Gastroesophageal sphincter (tissue), 3 donors: ENCODE measurements around the gene CFAP46.
"Not testable (repeated sequence)": the region's sequence is repeated elsewhere in the genome, so short reads cannot be mapped to it uniquely, and the experiment has no call there.

Experiments
- EP300 ChIP-seq: sonication (generic); formaldehyde crosslinking; IDR thresholded peaks from one replicate; pipeline ENCODE4 v1.6.1; 2017; ENCODE audit warnings: antibody characterized with exemption, mild to moderate bottlenecking
- POLR2A ChIP-seq, 2 donors: fragments of 450-650 bp; IDR thresholded peaks; one replicate each; pipeline ENCODE4 v1.6.1; 2017; ENCODE audit warnings: antibody characterized with exemption in 2 of 2, mild to moderate bottlenecking in 2 of 2, moderate library complexity in 1 of 2
- POLR2AphosphoS5 ChIP-seq: sonication (generic); formaldehyde crosslinking; IDR thresholded peaks from one replicate; pipeline ENCODE4 v1.6.1; 2017; ENCODE audit warnings: antibody characterized with exemption
- TF ChIP-seq, protein P1 (sequence below), 4 experiments: fragments of 200-600 bp in 2 of 4; fragments of 450-650 bp in 2 of 4; sonication (generic) in 1 of 4; IDR thresholded peaks; one replicate each; pipeline ENCODE4 v1.5.1; 2017 to 2019; ENCODE audit warnings: antibody characterized with exemption in 4 of 4, mild to moderate bottlenecking in 2 of 4, moderate library complexity in 2 of 4

DNA sequence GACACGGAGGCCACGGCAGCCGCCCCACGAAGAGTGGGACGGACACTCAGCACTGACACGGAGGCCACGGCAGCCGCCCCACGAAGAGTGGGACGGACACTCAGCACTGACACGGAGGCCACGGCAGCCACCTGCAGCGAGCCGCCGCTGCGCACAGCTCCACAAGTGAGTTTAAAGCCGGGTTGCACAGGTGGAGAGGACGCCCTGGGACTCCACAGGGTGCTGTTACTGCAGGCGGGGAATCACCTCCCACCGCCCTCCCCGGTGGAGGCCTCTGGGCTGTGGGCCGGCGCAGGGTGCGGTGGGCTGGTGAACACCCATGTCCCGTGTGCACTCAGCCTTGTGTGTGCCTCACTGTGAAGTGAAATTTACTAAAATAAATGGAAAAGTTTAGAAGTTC, 169.6 kb downstream of the CFAP46 start:
- TF ChIP-seq POLR2AphosphoS5; POLR2A (IDR thresholded peaks at IDR 0.05); EP300: not testable (repeated sequence)
- TF ChIP-seq, protein P1, sequence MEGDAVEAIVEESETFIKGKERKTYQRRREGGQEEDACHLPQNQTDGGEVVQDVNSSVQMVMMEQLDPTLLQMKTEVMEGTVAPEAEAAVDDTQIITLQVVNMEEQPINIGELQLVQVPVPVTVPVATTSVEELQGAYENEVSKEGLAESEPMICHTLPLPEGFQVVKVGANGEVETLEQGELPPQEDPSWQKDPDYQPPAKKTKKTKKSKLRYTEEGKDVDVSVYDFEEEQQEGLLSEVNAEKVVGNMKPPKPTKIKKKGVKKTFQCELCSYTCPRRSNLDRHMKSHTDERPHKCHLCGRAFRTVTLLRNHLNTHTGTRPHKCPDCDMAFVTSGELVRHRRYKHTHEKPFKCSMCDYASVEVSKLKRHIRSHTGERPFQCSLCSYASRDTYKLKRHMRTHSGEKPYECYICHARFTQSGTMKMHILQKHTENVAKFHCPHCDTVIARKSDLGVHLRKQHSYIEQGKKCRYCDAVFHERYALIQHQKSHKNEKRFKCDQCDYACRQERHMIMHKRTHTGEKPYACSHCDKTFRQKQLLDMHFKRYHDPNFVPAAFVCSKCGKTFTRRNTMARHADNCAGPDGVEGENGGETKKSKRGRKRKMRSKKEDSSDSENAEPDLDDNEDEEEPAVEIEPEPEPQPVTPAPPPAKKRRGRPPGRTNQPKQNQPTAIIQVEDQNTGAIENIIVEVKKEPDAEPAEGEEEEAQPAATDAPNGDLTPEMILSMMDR (IDR thresholded peaks at IDR 0.05): not testable (repeated sequence)
